Measurements from ENCODE around the gene GARNL3.
A peak's percentile ranks its signal among the peaks of the same experiment; 100 is the strongest.

GARNL3 gene

GRCh38 chr9:127313042-127313560 lies 48.5 kb downstream of the GARNL3 start:
- DNase-seq (ENCODE audit: low read depth), result no peak

GRCh38 chr9:127314911-127315310 lies 50.3 kb downstream of the GARNL3 start:
- no peak for DNase-seq (ENCODE audit: low read depth)

GRCh38 chr9:127316586-127317323 lies 52.2 kb downstream of the GARNL3 start:
- DNase-seq (ENCODE audit: low read depth), result no peak

DNA sequence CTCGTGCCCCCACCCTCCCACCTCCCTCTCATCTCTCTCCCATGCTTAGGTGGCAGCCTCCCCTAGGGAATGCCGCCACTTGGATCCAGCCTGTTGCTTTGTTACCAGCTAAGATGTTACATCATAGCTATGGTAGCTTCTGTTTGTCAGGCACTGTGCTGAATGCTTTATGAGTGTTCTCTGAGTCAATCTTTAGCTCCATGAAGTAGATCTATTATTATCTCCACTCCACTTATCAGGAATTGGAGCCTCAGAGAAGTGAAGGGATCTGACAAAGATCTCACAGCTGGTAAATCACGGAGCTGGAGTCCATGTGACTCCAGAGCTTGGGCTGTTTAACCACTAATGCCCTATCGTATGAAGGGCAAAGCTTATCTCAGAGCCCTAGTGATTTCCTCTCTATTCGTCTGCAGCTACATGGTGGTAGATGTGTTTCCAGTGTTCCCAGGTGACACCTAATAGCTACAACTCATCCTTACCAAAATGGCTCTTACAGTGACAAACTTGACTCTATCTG lies 54.1 kb downstream of the GARNL3 start:
- peak; percentile 82 for DNase-seq (ENCODE audit: low read depth)

GRCh38 chr9:127319366-127320114 lies 55.0 kb downstream of the GARNL3 start:
- DNase-seq (ENCODE audit: low read depth), result no peak

- no peak for DNase-seq (ENCODE audit: low read depth)
These were observed 55.5 kb downstream of the GARNL3 start for GRCh38 chr9:127320115-127320378.

- no peak for DNase-seq (ENCODE audit: low read depth)
These were observed 58.8 kb downstream of the GARNL3 start for GRCh38 chr9:127323393-127323792.

DNA sequence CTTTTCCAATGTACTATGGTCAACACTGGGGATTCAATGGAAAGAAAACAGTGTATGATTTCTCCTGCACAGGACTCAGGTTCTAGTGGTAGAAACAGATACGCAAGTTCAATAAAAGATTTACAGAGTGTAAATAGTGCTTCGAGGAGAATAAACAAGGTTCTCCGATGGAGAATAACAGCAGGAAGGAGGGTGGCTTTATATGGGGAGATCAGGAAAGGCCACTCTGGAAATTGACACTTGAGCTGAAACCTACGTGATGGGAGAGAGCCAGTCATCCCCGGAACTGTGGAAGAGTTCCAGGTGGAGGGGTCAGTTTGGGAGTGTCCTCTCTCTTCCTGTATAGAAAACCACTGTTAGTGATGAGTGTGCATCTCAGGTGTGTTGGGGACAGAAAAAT lies 65.9 kb downstream of the GARNL3 start:
- DNase-seq (ENCODE audit: low read depth), result no peak

- peak; percentile 57 for DNase-seq (ENCODE audit: low read depth)
These were observed 68.9 kb downstream of the GARNL3 start for GRCh38 chr9:127333221-127334064.

DNA sequence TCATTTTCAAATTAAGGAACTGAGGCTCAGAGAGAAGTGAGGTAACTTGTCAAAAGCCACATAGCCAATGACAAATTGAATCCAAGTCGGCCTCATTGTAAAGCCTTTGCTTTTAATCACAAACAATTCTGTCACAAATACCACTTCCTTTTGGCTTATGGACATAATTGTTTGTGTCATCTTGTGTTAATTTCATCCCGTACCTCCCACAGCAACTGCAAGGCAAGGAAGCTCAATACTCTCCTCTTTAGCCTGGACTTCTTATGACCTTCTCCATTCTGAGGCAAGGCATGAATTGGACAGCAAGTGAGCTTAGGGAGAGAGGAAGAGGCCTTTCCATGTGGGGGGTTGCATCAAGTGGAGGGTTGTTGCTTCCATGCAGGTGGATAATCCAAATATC lies 70.2 kb downstream of the GARNL3 start:
- DNase-seq (ENCODE audit: low read depth), result no peak

DNA sequence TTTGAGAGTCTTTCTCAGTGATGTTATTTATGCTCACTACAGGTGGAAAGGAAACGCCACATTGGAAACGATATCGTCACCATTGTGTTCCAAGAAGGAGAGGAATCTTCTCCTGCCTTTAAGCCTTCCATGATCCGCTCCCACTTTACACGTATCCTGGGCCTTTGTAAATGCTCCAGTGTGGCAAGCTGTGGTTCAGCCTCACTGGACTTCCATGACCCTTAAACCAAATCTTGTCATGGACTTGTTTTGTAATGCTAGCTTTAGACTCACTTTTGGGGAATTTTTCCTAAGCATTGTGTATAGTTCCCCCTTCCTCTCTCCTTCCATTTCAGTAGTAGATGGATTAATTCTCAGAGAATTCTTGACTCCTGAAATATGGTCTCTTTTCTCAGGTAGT lies 71.5 kb downstream of the GARNL3 start:
- DNase-seq (ENCODE audit: low read depth), result peak; percentile 54

GRCh38 chr9:127336506-127337352 lies 72.2 kb downstream of the GARNL3 start:
- DNase-seq (ENCODE audit: low read depth), result peak; percentile 91

GRCh38 chr9:127340721-127341120 lies 76.1 kb downstream of the GARNL3 start:
- no peak for DNase-seq (ENCODE audit: low read depth)

GRCh38 chr9:127341152-127341551 lies 76.6 kb downstream of the GARNL3 start:
- DNase-seq (ENCODE audit: low read depth), result no peak

DNA sequence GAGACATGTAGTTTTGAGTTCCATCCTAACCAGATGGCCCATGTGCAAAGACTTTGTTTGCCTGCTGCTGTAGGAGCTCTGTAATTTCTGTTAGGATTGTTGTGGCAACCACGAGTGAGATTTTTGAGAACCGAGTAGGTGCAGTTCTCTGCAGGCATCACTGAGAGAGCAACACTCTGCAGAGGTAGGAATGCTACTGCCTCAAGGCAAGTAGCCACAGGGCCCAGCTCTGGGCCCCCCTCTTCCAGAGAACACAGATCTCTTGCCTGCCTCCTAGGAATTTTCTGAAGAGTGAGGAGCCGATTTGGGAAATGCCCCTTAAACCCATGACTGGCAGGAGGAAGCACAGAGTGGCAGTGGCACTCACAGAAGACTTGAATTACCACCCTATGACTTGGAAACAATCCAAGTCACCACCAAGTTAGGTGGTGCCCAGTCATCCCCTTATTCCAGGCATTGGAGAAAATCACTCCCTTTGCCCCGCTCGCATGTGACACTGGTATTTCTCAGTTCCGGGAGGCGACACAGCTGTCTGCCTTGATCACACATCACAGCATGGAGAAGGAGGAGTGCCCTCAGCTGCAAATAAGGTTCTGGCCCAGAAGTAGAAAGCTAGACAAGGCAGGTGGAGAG lies 79.9 kb downstream of the GARNL3 start:
- DNase-seq (ENCODE audit: low read depth), result peak; percentile 31

- no peak for DNase-seq (ENCODE audit: low read depth)
These were observed 81.0 kb downstream of the GARNL3 start for GRCh38 chr9:127345566-127345965.

- DNase-seq (ENCODE audit: low read depth), result no peak
These were observed 82.0 kb downstream of the GARNL3 start for GRCh38 chr9:127346584-127346983.

GRCh38 chr9:127347831-127348776 lies 83.5 kb downstream of the GARNL3 start:
- DNase-seq (ENCODE audit: low read depth), result peak; percentile 71

DNA sequence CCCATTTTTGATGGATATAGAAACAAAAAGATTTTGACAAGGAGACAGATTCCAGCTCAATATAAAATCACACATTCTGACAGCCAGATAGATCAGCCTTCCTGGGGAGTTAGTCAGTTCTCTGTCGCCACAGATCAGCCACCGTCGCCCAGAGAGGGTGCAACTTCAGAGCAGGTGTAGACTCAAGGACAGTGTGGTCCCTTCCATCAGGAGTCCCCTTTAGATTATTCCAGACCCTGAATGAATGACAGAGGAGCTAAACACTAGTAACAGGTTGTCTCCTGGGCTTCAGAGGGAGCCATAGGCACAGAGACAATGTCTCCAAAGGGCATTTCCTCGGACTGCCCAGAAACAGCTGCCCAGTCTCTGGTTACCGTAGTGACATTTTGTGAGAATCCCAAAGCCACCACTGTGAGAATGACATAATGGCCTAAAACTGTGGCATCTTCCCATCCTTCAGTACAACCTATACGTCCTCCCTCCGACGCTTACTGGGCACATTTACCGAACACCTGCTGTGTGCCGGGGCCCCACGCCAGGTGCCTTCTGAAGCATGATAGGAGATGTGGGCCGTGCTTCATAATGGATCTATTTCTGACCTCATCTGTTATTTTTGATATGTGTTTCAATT lies 85.0 kb downstream of the GARNL3 start:
- no peak for DNase-seq (ENCODE audit: low read depth)

Measured in amniotic epithelial cell (primary cell).